ENCODE measurements around the gene PPP4R1.
A peak's percentile ranks its signal among the peaks of the same experiment; 100 is the strongest.

GRCh38 chr18:9612215-9612830, 2.0 kb downstream of the PPP4R1 start:
- TF ChIP-seq CEBPB (IDR thresholded peaks at IDR 0.05; ENCODE audit: low read depth, low read length) = peak; percentile 2; the same call in 1 of the 2 replicates
- TF ChIP-seq CTCF (conservative IDR thresholded peaks at IDR 0.05; ENCODE audit: low read depth, low read length) = peak; percentile 64
- TF ChIP-seq RAD21 (IDR thresholded peaks at IDR 0.05; ENCODE audit: low read length) = peak; percentile 71
- TF ChIP-seq, protein P1, sequence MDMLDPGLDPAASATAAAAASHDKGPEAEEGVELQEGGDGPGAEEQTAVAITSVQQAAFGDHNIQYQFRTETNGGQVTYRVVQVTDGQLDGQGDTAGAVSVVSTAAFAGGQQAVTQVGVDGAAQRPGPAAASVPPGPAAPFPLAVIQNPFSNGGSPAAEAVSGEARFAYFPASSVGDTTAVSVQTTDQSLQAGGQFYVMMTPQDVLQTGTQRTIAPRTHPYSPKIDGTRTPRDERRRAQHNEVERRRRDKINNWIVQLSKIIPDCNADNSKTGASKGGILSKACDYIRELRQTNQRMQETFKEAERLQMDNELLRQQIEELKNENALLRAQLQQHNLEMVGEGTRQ (IDR thresholded peaks at IDR 0.05; ENCODE audit: low read depth, low read length) = no peak
- TF ChIP-seq CHD1 (IDR thresholded peaks at IDR 0.05; ENCODE audit: low read depth, low read length) = no peak
- no peak for TF ChIP-seq POLR2A (IDR thresholded peaks at IDR 0.05; ENCODE audit: low read depth, low read length)
- no peak for TF ChIP-seq MXI1 (IDR thresholded peaks at IDR 0.05; ENCODE audit: borderline replicate concordance, low read depth, low read length)
- TF ChIP-seq NFE2L2 (IDR thresholded peaks at IDR 0.05; ENCODE audit: low read depth, low read length) = no peak
